ENCODE data around the gene PALD1.

PALD1 gene

DNA sequence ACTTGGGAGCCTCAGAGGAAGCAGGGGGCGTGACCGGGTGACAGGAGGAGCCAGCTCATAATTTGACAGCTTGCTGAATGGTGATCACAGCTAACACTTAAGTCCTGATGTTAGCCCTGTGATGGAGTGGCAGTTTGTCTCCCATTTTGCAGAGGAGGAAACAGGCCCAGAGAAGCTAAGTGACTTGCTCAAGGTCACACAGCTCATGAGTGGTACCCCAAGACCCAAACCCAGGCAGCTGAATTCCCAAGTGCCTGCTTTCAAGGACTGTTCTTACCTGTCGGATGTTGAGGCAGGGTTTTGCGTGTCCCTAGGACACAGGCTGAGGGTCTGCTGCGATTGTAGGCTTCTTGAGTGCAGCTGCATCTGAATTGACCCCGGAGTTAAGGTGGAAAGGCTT lies 51.7 kb downstream of the PALD1 start:
- CTCF ChIA-PET, result interaction anchor here (0.5 kb wide), 1 partner anchor 157 kb away, joined by 4 read pairs; no protein-coding TSS in a partner anchor
- POLR2A ChIA-PET, result no interaction called here
- no peak for DNase-seq (ENCODE audit: extremely low spot score)
- TF ChIP-seq BHLHE40 (IDR thresholded peaks at IDR 0.05; ENCODE audit: borderline replicate concordance), result no peak
- no peak for TF ChIP-seq CTBP1 (IDR thresholded peaks at IDR 0.05; ENCODE audit: borderline replicate concordance)
- no peak for TF ChIP-seq ARNT (IDR thresholded peaks at IDR 0.05)
- no peak for TF ChIP-seq FOXM1 (IDR thresholded peaks at IDR 0.05; ENCODE audit: borderline replicate concordance)
- TF ChIP-seq ELF4 (IDR thresholded peaks at IDR 0.05), result no peak
- no peak for TF ChIP-seq SP1 (IDR thresholded peaks at IDR 0.05)
- TF ChIP-seq HDGF (IDR thresholded peaks at IDR 0.05; ENCODE audit: borderline replicate concordance), result no peak
- TF ChIP-seq LEF1 (IDR thresholded peaks at IDR 0.05; ENCODE audit: borderline replicate concordance), result no peak
- TF ChIP-seq L3MBTL2 (conservative IDR thresholded peaks at IDR 0.05), result no peak
- TF ChIP-seq SUZ12 (IDR thresholded peaks at IDR 0.05), result no peak
- TF ChIP-seq, protein P1, sequence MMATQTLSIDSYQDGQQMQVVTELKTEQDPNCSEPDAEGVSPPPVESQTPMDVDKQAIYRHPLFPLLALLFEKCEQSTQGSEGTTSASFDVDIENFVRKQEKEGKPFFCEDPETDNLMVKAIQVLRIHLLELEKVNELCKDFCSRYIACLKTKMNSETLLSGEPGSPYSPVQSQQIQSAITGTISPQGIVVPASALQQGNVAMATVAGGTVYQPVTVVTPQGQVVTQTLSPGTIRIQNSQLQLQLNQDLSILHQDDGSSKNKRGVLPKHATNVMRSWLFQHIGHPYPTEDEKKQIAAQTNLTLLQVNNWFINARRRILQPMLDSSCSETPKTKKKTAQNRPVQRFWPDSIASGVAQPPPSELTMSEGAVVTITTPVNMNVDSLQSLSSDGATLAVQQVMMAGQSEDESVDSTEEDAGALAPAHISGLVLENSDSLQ (IDR thresholded peaks at IDR 0.05), result no peak
- no peak for TF ChIP-seq ZNF384 (IDR thresholded peaks at IDR 0.05)
- no peak for TF ChIP-seq NFRKB (IDR thresholded peaks at IDR 0.05)
- no peak for TF ChIP-seq TARDBP (IDR thresholded peaks at IDR 0.05)

DNA sequence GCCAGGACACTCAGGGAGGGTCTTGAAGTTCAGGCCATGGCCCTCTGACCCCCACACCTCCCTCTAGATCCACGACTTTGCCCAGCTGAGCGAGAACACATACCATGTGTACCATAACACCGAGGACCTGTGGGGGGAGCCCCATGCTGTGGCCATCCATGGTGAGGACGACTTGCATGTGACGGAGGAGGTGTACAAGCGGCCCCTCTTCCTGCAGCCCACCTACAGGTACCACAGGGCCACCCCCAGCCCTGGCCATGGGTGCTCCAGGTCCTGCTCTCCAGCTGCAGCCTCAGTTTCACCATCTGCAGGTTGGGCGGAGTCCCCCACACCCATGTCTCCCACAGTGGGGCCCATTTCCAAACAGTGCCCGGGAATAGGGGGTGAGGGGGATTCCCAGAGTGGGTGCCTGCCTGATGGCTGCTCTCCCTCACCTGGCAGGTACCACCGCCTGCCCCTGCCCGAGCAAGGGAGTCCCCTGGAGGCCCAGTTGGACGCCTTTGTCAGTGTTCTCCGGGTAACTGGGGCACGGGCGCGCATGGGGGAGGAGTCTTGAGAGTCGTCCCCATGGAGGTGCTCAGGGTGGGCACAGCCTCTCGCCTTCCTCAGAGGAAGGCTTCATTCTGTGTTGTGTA lies 54.1 kb downstream of the PALD1 start:
- ChIA-PET CTCF (interaction anchor here (1.1 kb wide), 1 partner anchor 20 kb away, joined by 6 read pairs; no protein-coding TSS in a partner anchor), POLR2A (no interaction called here)
- DNase-seq (ENCODE audit: extremely low spot score), result no peak

DNA sequence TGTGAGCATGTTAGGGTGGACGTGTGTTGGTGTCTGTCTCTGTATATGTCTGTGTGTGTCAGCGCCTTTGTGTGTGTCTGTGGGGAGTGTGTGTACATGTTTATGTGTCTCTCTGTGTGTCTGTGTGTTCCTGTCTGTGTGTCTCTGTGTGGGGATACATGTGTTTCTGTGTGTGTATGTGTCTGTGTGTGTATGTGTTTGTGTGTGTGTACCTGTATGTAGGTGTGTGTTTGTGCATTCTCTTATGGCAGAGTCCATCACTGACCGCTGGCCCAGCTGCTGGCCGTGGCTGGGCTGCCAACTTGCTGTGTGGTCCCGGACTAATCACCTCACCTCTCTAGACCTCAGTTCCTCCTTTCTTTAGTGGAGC lies 54.6 kb downstream of the PALD1 start:
- no peak for DNase-seq (ENCODE audit: extremely low spot score)
- TF ChIP-seq ELF4 (IDR thresholded peaks at IDR 0.05) (no peak), CTBP1 (IDR thresholded peaks at IDR 0.05; ENCODE audit: borderline replicate concordance) (no peak)
- CTCF ChIA-PET, result interaction anchor here (1.1 kb wide), 1 partner anchor 21 kb away, joined by 6 read pairs; no protein-coding TSS in a partner anchor
- POLR2A ChIA-PET, result no interaction called here

More for the DNA sequence above, 54.1 kb downstream of the PALD1 start:
- TF ChIP-seq FOXK2 (IDR thresholded peaks at IDR 0.05) (no peak), SUZ12 (IDR thresholded peaks at IDR 0.05) (no peak), HDGF (IDR thresholded peaks at IDR 0.05; ENCODE audit: borderline replicate concordance) (no peak), LEF1 (IDR thresholded peaks at IDR 0.05; ENCODE audit: borderline replicate concordance) (no peak)

DNA sequence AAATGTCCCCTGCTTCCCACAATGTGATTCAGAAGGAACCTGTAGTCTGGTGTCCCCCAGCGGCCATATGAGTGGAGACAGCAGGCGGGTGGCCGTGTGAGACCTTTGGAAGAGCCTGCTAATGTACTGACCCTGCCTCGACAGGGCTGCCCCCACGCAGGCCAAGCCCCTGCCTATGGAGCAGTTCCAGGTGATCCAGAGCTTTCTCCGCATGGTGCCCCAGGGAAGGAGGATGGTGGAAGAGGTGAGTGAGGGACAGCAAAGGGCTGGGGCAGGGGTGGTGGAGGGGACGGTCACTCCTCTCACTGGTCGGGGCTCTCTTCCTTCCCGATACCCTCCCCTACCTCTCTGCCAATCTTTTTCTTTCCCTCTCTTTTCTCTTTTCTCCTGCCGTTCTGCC lies 55.7 kb downstream of the PALD1 start:
- DNase-seq (ENCODE audit: extremely low spot score), result no peak
- TF ChIP-seq, protein P1 (IDR thresholded peaks at IDR 0.05), result no peak
- no peak for TF ChIP-seq BHLHE40 (IDR thresholded peaks at IDR 0.05; ENCODE audit: borderline replicate concordance)
- ChIA-PET CTCF (no interaction called here), POLR2A (no interaction called here)

DNA sequence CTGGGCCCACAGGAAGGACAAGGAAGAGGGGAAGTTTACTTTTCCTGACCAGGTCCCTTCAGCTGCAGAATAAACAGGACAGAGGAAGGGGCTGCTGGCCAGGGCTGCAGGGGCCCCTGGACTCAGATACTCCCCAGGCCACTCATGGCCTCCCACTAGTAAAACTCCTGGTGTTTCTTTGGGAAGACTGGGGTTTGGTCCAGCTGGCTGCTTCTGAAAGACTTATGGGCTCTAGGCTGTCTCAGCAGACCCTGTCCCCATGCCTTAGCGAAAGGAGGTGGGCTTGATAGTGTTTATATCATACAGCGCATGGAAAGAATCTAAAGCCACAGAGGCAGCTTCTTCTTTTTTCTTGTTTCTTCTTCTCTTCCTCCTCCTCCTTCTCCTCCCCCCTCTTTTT lies 56.4 kb downstream of the PALD1 start:
- DNase-seq (ENCODE audit: extremely low spot score), result no peak
- CTCF ChIA-PET, result no interaction called here
- TF ChIP-seq SUZ12 (IDR thresholded peaks at IDR 0.05), result no peak
- TF ChIP-seq ELF4 (IDR thresholded peaks at IDR 0.05), result no peak
- TF ChIP-seq BHLHE40 (IDR thresholded peaks at IDR 0.05; ENCODE audit: borderline replicate concordance), result no peak
- no peak for TF ChIP-seq NFRKB (IDR thresholded peaks at IDR 0.05)
- no peak for TF ChIP-seq HDGF (IDR thresholded peaks at IDR 0.05; ENCODE audit: borderline replicate concordance)
- TF ChIP-seq ARNT (IDR thresholded peaks at IDR 0.05), result no peak
- TF ChIP-seq FOXK2 (IDR thresholded peaks at IDR 0.05), result no peak
- no peak for TF ChIP-seq TARDBP (IDR thresholded peaks at IDR 0.05)
- no peak for TF ChIP-seq LEF1 (IDR thresholded peaks at IDR 0.05; ENCODE audit: borderline replicate concordance)
- no peak for TF ChIP-seq SP1 (IDR thresholded peaks at IDR 0.05)
- TF ChIP-seq ZNF384 (IDR thresholded peaks at IDR 0.05), result no peak
- TF ChIP-seq L3MBTL2 (conservative IDR thresholded peaks at IDR 0.05), result no peak
- no peak for TF ChIP-seq FOXA1 (IDR thresholded peaks at IDR 0.05)
- no peak for TF ChIP-seq FOXM1 (IDR thresholded peaks at IDR 0.05; ENCODE audit: borderline replicate concordance)
- TF ChIP-seq CTBP1 (IDR thresholded peaks at IDR 0.05; ENCODE audit: borderline replicate concordance), result no peak
- TF ChIP-seq, protein P1 (IDR thresholded peaks at IDR 0.05), result no peak
- POLR2A ChIA-PET, result no interaction called here

DNA sequence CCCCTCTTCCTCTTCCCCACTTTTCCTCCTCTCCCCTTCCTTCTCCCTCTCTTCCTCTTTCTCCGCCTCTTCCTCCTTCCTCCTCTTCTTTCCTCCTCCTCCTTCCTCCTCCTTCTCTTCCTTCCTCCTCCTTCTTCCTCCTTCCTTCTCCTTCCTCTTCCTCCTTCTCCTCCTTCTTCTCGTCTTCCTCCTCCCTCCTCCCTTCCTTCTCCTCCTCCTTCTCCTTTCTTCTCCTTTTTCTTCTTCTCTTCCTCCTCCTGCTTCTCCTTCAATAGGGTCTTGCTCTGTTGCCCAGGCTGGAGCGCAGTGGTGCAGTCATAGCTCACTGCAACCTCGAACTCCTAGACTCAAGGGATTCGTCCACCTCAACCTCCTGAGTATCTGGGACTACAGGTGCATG lies 56.9 kb downstream of the PALD1 start:
- no peak for TF ChIP-seq NFRKB (IDR thresholded peaks at IDR 0.05)
- TF ChIP-seq, protein P1 (IDR thresholded peaks at IDR 0.05), result no peak
- no peak for TF ChIP-seq HDGF (IDR thresholded peaks at IDR 0.05; ENCODE audit: borderline replicate concordance)
- no peak for TF ChIP-seq TARDBP (IDR thresholded peaks at IDR 0.05)
- TF ChIP-seq ZNF384 (IDR thresholded peaks at IDR 0.05), result no peak
- TF ChIP-seq BHLHE40 (IDR thresholded peaks at IDR 0.05; ENCODE audit: borderline replicate concordance), result no peak
- TF ChIP-seq FOXA1 (IDR thresholded peaks at IDR 0.05), result no peak
- no peak for TF ChIP-seq L3MBTL2 (conservative IDR thresholded peaks at IDR 0.05)
- TF ChIP-seq SP1 (IDR thresholded peaks at IDR 0.05), result no peak
- TF ChIP-seq FOXK2 (IDR thresholded peaks at IDR 0.05), result no peak
- TF ChIP-seq SUZ12 (IDR thresholded peaks at IDR 0.05), result no peak
- TF ChIP-seq FOXM1 (IDR thresholded peaks at IDR 0.05; ENCODE audit: borderline replicate concordance), result no peak
- TF ChIP-seq ELF4 (IDR thresholded peaks at IDR 0.05), result no peak
- TF ChIP-seq ARNT (IDR thresholded peaks at IDR 0.05), result no peak
- no peak for TF ChIP-seq LEF1 (IDR thresholded peaks at IDR 0.05; ENCODE audit: borderline replicate concordance)
- no peak for DNase-seq (ENCODE audit: extremely low spot score)
- CTCF ChIA-PET, result no interaction called here
- POLR2A ChIA-PET, result no interaction called here

Measured in HEK293T (cell line).